ENCODE results near the gene AUTS2.

DNA sequence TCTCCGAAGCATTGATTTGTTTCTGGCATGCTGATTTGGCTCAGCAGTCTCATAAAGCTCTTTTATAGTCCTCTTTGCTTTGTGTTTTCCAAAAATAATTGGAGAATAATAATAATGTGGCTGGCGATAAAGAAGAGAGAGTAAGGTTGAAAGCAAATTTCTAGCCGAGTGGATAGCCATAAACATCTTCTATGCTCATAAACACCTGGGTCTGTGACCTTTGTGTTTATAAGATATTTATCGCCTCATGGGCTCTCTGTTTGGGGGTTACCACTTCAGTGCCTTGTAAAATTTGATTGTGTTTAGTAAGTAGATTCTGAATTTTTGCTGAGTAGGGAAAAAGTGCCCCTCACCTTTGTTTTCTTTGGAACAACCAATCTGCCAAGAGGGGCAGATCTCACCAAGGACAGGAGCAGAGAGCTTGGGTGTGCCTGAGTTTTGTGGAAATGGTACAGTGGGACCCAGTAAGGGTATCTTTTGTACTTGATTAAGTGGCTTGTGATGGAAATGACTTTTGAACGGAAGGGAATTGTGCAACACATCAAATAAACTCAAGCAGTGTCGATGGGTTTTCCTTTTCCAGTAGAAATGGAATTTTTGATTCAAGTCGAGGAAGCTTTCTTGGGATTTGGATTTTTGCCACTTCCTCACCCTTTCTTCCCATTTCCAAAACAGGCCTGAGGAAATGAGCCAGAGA lies 220.5 kb downstream of the AUTS2 start:
- TF ChIP-seq KAT7 (CRISPR knock-in tag; IDR thresholded peaks at IDR 0.05; ENCODE audit: borderline replicate concordance) (no peak), NR1H2 (CRISPR knock-in tag; IDR thresholded peaks at IDR 0.05) (no peak), TEAD1 (CRISPR knock-in tag; IDR thresholded peaks at IDR 0.05) (no peak), JUN (CRISPR knock-in tag; IDR thresholded peaks at IDR 0.05) (no peak), ESRRA (CRISPR knock-in tag; IDR thresholded peaks at IDR 0.05; ENCODE audit: borderline replicate concordance) (no peak), SP1 (CRISPR knock-in tag; conservative IDR thresholded peaks at IDR 0.05) (no peak), TEAD4 (CRISPR knock-in tag; IDR thresholded peaks at IDR 0.05) (no peak), FOXP1 (CRISPR knock-in tag; IDR thresholded peaks at IDR 0.05; ENCODE audit: borderline replicate concordance) (no peak), FOXJ3 (CRISPR knock-in tag; IDR thresholded peaks at IDR 0.05; ENCODE audit: borderline replicate concordance) (no peak)
- TF ChIP-seq, protein P1, sequence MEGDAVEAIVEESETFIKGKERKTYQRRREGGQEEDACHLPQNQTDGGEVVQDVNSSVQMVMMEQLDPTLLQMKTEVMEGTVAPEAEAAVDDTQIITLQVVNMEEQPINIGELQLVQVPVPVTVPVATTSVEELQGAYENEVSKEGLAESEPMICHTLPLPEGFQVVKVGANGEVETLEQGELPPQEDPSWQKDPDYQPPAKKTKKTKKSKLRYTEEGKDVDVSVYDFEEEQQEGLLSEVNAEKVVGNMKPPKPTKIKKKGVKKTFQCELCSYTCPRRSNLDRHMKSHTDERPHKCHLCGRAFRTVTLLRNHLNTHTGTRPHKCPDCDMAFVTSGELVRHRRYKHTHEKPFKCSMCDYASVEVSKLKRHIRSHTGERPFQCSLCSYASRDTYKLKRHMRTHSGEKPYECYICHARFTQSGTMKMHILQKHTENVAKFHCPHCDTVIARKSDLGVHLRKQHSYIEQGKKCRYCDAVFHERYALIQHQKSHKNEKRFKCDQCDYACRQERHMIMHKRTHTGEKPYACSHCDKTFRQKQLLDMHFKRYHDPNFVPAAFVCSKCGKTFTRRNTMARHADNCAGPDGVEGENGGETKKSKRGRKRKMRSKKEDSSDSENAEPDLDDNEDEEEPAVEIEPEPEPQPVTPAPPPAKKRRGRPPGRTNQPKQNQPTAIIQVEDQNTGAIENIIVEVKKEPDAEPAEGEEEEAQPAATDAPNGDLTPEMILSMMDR (IDR thresholded peaks at IDR 0.05) = no peak
- TF ChIP-seq, protein P2, sequence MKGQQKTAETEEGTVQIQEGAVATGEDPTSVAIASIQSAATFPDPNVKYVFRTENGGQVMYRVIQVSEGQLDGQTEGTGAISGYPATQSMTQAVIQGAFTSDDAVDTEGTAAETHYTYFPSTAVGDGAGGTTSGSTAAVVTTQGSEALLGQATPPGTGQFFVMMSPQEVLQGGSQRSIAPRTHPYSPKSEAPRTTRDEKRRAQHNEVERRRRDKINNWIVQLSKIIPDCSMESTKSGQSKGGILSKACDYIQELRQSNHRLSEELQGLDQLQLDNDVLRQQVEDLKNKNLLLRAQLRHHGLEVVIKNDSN (CRISPR knock-in tag; IDR thresholded peaks at IDR 0.05) = no peak
